SKM-1 (cell line): Measurements from ENCODE around the gene LCMT1.

Experiments used
- DNase-seq: peaks from one replicate; lab custom pipeline; 2025; ENCODE audit not compliant: unreplicated experiment; lab: John Stamatoyannopoulos, UW

Gene LCMT1

GRCh38 chr16:25192096-25192495 is 80.6 kb downstream of the LCMT1 start:
- DNase-seq = no peak

GRCh38 chr16:25194273-25194878 is 82.8 kb downstream of the LCMT1 start:
- DNase-seq = no peak

DNA sequence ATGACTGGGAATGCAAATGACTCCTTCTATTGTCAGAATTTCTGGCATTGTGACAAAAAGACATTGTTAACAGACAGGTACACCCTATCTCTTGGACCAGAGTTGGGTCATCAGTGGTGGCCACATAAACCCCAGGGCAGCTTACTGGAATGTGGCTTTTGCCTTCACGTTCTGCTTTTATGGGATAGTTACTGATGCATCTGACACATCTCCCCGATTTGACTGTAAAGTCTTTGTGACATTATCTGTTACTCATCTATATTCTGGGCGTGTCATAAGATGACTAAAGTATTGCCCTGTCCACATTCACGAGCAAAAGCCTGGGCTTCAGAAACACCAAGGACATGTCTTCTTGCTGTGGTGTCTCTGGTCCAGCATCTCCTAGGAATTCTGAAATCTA is 86.5 kb downstream of the LCMT1 start:
- no peak for DNase-seq

GRCh38 chr16:25199457-25199856 is 87.9 kb downstream of the LCMT1 start:
- DNase-seq = no peak

- DNase-seq = no peak
Measured at GRCh38 chr16:25210758-25211157, 99.2 kb downstream of the LCMT1 start.

- DNase-seq = no peak
Measured at GRCh38 chr16:25212636-25213035, 101.1 kb downstream of the LCMT1 start.

GRCh38 chr16:25213709-25214397 is 102.3 kb downstream of the LCMT1 start:
- DNase-seq = no peak

DNA sequence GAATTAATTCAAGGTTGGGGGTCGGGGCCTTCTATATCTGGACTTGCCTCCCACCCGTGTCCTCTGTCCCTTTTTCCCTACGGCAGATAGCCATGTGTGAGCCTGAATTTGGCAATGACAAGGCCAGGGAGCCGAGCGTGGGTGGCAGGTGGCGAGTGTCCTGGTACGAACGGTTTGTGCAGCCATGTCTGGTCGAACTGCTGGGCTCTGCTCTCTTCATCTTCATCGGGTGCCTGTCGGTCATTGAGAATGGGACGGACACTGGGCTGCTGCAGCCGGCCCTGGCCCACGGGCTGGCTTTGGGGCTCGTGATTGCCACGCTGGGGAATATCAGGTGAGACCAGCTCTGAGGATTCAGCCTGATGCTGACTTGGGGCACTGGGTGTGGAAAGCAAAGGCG is 105.6 kb downstream of the LCMT1 start:
- no peak for DNase-seq

GRCh38 chr16:25217921-25218320 is 106.4 kb downstream of the LCMT1 start:
- no peak for DNase-seq

- DNase-seq = no peak
Measured at GRCh38 chr16:25219070-25219737, 107.7 kb downstream of the LCMT1 start.

GRCh38 chr16:25222959-25223358 is 111.4 kb downstream of the LCMT1 start:
- no peak for DNase-seq

DNA sequence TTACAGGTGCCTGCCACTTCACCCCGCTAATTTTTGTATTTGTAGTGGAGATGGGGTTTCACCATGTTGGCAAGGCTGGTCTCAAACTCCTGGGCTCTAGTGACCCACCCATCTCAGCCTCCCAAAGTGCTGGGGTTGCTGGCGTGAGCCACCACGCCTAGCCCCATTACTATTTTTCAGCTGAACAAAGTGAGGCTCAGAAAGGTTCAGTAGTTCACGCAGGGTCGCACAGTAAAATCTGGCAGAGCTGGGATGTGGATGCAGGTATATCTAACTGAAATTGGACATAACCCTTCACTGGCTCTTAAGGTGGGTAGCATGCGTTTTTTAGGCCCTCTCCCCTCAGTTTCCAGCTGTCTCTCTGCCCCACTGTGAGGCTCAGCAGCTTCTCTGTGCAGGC is 112.4 kb downstream of the LCMT1 start:
- no peak for DNase-seq

DNA sequence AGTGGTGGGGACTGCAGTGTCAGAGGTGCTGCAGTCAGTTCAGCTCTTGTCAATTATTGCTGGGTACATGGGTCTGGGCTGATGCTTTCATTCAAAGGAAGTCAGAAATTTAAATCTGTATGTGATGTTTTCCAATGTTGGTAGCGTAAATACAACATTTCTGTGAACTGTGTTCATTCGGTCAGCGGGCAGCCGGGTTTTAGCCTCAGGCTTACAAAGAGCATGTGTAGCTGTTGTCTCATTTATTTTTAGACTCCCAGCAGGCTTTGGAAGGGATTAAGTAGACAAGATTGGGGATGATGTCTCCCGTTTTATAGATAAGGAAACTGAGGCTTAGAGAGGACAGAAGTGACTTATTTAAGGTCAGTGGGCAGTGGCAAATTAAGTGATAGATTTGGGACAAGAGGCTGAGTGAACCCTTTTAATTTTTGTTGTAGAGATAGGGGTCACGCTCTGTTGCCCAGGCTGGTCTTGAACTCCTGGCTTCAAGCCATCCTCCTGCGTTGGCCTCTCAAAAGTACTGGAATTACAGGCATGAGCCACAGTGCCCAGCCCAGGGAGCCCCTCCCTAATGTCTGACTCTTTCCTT is 113.3 kb downstream of the LCMT1 start:
- no peak for DNase-seq
